Stimulated activated CD4-positive, alpha-beta T cell treated with anti-CD3 and anti-CD28 coated beads, Interleukin-1b, Interleukin-23, amount 100 ng/mL, for 4 hours (primary cell): Measurements from ENCODE around the gene NRAS.

Experiments
- DNase-seq, 2 donors: peaks; one replicate each; pipeline ENCODE4 v3.0.0-alpha.2; 2020; ENCODE audit warnings: low read depth in 2 of 2

NRAS gene

GRCh38 chr1:114677691-114678090 is 38.9 kb downstream of the NRAS start:
- DNase-seq = no peak

- no peak for DNase-seq
These were observed 40.5 kb downstream of the NRAS start for GRCh38 chr1:114676115-114676514.

- no peak for DNase-seq
These were observed 44.7 kb downstream of the NRAS start for GRCh38 chr1:114671939-114672275.

GRCh38 chr1:114671011-114671938 is 45.3 kb downstream of the NRAS start:
- DNase-seq = no peak

GRCh38 chr1:114670083-114671010 is 46.2 kb downstream of the NRAS start:
- DNase-seq = peak; percentile 76 to 85

- no peak for DNase-seq
These were observed 46.9 kb downstream of the NRAS start, which contains the start of gene DENND2C for GRCh38 chr1:114669562-114670082. TSS of gene DENND2C (minus strand) at chr1:114670049. CDS start at chr1:114625984, 44,065 bp downstream.

GRCh38 chr1:114668784-114669561 is 47.6 kb downstream of the NRAS start:
- DNase-seq = no peak

GRCh38 chr1:114668373-114668772 is 48.2 kb downstream of the NRAS start:
- DNase-seq = no peak

GRCh38 chr1:114666954-114667353 is 49.6 kb downstream of the NRAS start:
- no peak for DNase-seq

GRCh38 chr1:114660238-114660637 is 56.3 kb downstream of the NRAS start:
- DNase-seq = no peak
